AG04449 (cell line): Measurements from ENCODE around the gene PLEKHA6.

ENCODE experiments used
- CTCF ChIA-PET: fragments of 350-600 bp; formaldehyde crosslinking; extraction: SDS; loops from one replicate; lab custom pipeline; 2021; ENCODE audit warnings: antibody characterized with exemption; lab: Yijun Ruan, JAX
- POLR2A ChIA-PET: fragments of 400-600, 350-600 bp; formaldehyde crosslinking; extraction: SDS; loops from one replicate; lab custom pipeline; 2020; ENCODE audit warnings: antibody characterized with exemption, inconsistent platforms; lab: Yijun Ruan, JAX
- DNase-seq: peaks from one replicate; pipeline ENCODE4 v3.0.0-alpha.2; 2010; ENCODE audit warnings: low read depth, low spot score
- H3K4me3 ChIP-seq: 2 replicates; pipeline ENCODE4 v1.5.1; 2011; ENCODE audit warnings: low read depth, mild to moderate bottlenecking, control low read depth, low read length
- TF ChIP-seq, protein P1 (sequence below): IDR thresholded peaks from one replicate; pipeline ENCODE4 v1.5.1; 2011; ENCODE audit warnings: mild to moderate bottlenecking, moderate library complexity, low read length, control low read depth, inconsistent platforms; ENCODE audit not compliant: insufficient read depth; ENCODE audit errors: missing control alignments

PLEKHA6 gene

DNA sequence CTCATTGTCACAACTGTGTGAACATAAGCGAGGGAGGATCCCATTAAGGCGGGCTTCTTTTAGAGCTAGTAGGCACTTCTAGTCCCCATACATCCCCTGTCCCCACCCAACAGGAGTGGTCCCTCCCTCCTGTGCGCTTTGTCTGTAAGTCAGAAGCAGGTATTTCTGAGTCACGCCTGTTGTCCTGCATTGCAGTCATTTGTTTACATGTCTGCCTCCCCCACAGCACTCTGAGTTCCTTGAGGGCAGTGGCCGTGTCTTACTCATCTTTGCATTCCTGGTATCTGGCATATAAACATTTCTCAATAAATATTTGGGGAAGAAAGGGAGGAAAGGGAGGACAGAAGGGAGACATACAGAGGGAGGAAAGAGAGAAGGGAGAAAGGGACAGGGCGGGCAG is 40.3 kb downstream of the PLEKHA6 start:
- no peak overlapping the region for H3K4me3 ChIP-seq
- ChIA-PET POLR2A (interaction anchor here (0.8 kb wide), 1 partner anchor 23 kb away, joined by 3 read pairs; no protein-coding TSS in a partner anchor), CTCF (interaction anchor here (0.6 to 2.4 kb wide), 7 partner anchors 10 to 156 kb away, joined by 3 to 10 read pairs (median 4); no protein-coding TSS in a partner anchor)
- TF ChIP-seq, protein P1, sequence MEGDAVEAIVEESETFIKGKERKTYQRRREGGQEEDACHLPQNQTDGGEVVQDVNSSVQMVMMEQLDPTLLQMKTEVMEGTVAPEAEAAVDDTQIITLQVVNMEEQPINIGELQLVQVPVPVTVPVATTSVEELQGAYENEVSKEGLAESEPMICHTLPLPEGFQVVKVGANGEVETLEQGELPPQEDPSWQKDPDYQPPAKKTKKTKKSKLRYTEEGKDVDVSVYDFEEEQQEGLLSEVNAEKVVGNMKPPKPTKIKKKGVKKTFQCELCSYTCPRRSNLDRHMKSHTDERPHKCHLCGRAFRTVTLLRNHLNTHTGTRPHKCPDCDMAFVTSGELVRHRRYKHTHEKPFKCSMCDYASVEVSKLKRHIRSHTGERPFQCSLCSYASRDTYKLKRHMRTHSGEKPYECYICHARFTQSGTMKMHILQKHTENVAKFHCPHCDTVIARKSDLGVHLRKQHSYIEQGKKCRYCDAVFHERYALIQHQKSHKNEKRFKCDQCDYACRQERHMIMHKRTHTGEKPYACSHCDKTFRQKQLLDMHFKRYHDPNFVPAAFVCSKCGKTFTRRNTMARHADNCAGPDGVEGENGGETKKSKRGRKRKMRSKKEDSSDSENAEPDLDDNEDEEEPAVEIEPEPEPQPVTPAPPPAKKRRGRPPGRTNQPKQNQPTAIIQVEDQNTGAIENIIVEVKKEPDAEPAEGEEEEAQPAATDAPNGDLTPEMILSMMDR = no peak
- peak; percentile 76 for DNase-seq

DNA sequence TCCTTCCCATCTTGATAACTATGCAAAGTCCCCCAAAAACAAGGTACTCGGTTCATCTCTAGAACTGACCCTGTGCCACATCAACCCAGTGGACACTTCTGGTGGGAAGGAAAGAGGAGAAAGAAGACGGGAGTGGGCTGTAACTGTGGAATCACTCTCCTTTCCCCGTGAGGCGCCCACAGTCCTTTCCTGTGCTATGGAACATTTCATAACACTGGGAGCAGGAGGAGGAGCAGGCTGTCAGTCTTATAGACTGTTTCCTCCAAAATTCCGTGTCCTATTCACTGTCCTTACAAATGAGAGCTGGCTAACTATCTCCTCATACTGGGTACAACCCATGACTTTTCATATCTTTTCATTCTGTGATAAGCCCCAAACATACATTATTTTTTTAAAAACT is 40.7 kb downstream of the PLEKHA6 start:
- TF ChIP-seq, protein P1 = no peak
- POLR2A ChIA-PET = interaction anchor here (0.8 kb wide), 1 partner anchor 22 kb away, joined by 3 read pairs; no protein-coding TSS in a partner anchor
- H3K4me3 ChIP-seq = no peak overlapping the region
- no peak for DNase-seq
- CTCF ChIA-PET = interaction anchor here (0.6 to 2.4 kb wide), 5 partner anchors 10 to 62 kb away, joined by 3 to 10 read pairs (median 4); no protein-coding TSS in a partner anchor

DNA sequence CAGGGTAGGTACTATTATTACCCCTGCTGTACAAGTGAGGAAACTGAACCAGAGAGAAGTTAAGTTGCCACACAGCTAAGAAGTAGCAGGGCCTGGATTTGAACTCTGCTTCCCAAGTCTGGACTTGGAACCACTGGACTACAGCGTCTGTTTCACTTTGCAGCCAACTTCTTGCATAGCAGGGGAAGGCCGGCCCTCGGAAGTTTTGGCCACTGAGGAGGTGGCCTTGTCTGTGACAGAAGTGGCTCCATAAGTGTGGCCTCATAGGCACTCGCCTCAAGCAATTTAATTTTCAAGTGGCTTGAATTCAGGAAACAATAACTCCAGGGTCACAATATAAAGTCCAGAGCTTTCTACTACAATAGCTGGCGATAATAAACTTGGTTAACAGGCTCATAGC is 41.4 kb downstream of the PLEKHA6 start:
- ChIA-PET CTCF (interaction anchor here (0.9 to 2.4 kb wide), 3 partner anchors 9 to 60 kb away, joined by 4 to 10 read pairs (median 4); no protein-coding TSS in a partner anchor), POLR2A (no interaction called here)
- no peak for DNase-seq
- TF ChIP-seq, protein P1 = no peak
- H3K4me3 ChIP-seq = no peak overlapping the region

DNA sequence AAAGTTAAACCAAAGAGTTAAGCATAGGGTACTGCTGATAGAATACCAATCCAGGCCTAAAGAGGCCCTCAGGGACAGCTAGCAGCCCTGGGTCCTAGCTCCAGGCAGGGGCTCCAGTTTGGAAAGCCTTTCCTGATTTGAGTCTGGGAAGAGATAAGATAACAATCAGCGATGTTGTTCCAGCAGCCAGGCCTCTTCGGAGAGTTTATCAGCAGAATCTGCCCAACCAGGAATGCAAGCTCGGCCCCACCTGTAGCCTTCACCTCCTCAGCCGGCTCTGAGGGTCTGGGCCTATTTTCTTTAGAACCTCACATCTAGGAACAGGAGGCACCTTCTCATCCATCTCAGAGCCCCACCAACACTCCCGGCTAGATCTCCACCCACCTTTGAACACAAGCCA is 42.6 kb downstream of the PLEKHA6 start:
- H3K4me3 ChIP-seq = no peak overlapping the region
- DNase-seq = no peak
- TF ChIP-seq, protein P1 = no peak
- POLR2A ChIA-PET = no interaction called here
- CTCF ChIA-PET = interaction anchor here (0.6 to 1.7 kb wide), 4 partner anchors 47 to 110 kb away, joined by 4 to 9 read pairs (median 4); partner anchors contain the start of gene GOLT1A

DNA sequence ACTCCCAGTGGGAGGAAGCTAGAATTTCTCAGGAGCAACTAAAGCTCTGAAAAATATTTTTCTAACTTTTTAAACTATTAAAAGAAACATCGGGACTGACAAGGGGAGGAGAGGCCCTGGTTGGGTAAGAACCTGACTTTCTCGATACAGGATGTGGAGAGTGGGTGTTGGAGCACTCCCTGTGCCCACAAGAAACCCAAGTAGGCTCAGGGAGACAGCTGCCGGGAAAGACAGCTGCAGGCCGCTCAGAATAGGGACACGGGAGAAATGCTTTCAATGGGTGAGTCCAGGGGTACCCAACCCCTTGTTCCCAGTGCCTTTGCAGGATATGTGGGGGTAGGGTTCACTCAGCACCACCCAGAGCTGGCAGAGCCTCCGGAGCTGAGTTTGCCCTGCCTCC is 43.6 kb downstream of the PLEKHA6 start:
- ChIA-PET POLR2A (no interaction called here), CTCF (interaction anchor here (0.7 to 1.7 kb wide), 5 partner anchors 8 to 102 kb away, joined by 3 to 9 read pairs (median 4); partner anchors contain the start of gene GOLT1A)
- H3K4me3 ChIP-seq = no peak overlapping the region
- TF ChIP-seq, protein P1 = no peak
- no peak for DNase-seq

DNA sequence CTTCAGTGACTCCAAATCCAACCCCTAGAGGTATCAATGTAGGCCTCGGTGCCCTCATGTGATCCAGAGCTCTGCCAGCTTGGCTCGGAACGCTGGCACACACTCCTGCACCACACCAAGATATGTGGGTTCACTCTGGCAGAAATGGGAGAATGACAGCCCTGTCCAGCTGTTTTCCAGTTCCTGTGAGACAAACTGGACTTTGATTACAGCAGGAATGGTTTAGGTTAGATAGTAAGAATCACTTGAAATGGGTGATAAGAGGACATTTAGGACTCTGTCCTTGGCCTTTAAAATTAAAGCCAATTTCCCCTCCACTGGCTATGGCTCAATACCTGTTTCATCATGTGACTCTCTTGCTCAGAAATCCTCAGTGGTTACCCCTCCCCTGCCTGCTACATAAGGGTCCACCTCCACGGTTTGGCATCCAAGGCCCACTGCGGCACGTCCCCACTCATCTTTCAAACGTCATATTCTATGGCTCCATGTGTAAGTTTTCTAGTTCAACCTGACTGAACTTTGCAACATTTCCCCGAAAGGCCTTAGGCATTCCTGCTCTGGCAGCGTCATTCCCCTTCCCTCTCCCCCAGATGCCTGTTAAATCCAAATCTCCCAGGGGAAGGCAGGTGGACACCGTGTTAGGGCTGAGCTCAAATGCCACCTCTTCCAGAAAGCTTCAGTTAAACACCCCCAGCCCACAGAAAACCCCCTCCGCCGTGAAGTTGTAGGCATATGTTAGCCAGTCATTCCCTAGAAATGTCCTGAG is 44.7 kb downstream of the PLEKHA6 start:
- TF ChIP-seq, protein P1 = no peak
- H3K4me3 ChIP-seq = no peak overlapping the region
- CTCF ChIA-PET = interaction anchor here (1.6 to 1.7 kb wide), 2 partner anchors 49 to 56 kb away, joined by 5 to 9 read pairs; no protein-coding TSS in a partner anchor
- DNase-seq = no peak
- POLR2A ChIA-PET = no interaction called here
